Caco-2 (cell line): Measurements from ENCODE around the gene TSPO2. TPM values are rescaled to one million over a fixed set of nuclear protein-coding genes. Genes with fewer than 3 reads are reported as not detected.

Experiments
- BruUV-seq: library from RNA; stranded (reverse); fragments of 400-500 nt; replicated peaks from 2 replicates; lab custom pipeline; 2021; lab: Mats Ljungman, UMichigan
- CTCF ChIA-PET: fragments of 300-600 bp; sonication (Branson Sonifier 250); formaldehyde crosslinking; loops from one replicate; lab custom pipeline; 2022; ENCODE audit warnings: antibody characterized with exemption; lab: Charles Lee
- POLR2A ChIA-PET: fragments of 300-600 bp; sonication (Branson Sonifier 250); formaldehyde crosslinking; loops from one replicate; lab custom pipeline; 2022; ENCODE audit warnings: antibody characterized with exemption; lab: Charles Lee
- DNase-seq, 2 experiments: peaks; one replicate each; pipeline versions ENCODE4 v3.0.0 to v3.0.0-alpha.2; 2020 to 2022
- H3K27me3 ChIP-seq: replicated peaks from 2 replicates; pipeline ENCODE4 v1.6.0; 2011; ENCODE audit warnings: low read length; ENCODE audit not compliant: control insufficient read depth, insufficient read depth
- H3K36me3 ChIP-seq: 2 replicates; pipeline ENCODE4 v1.5.1; 2011; ENCODE audit warnings: low read length; ENCODE audit not compliant: control insufficient read depth, insufficient read depth
- H3K4me1 ChIP-seq: fragments of 250-450 bp; sonication (Bioruptor Pico); 2 replicates; pipeline ENCODE4 v1.5.1; 2020; ENCODE audit warnings: mild to moderate bottlenecking
- H3K4me3 ChIP-seq: 2 replicates; pipeline ENCODE4 v1.5.1; 2011; ENCODE audit warnings: low read depth, mild to moderate bottlenecking, control low read depth, low read length
- H3K9me3 ChIP-seq: fragments of 250-450 bp; sonication (Bioruptor Pico); 2 replicates; pipeline ENCODE4 v1.5.1; 2020; ENCODE audit warnings: mild to moderate bottlenecking, moderate library complexity
- H3K27ac Mint-ChIP-seq: one replicate; pipeline ENCODE4 v1.8.0; 2022; ENCODE audit warnings: mixed read lengths; ENCODE audit not compliant: unreplicated experiment
- H3K27me3 Mint-ChIP-seq: one replicate; pipeline ENCODE4 v1.8.0; 2022; ENCODE audit warnings: mixed read lengths; ENCODE audit not compliant: insufficient read depth, unreplicated experiment
- H3K36me3 Mint-ChIP-seq: one replicate; pipeline ENCODE4 v1.8.0; 2022; ENCODE audit warnings: mild to moderate bottlenecking, mixed read lengths; ENCODE audit not compliant: insufficient read depth, unreplicated experiment
- H3K4me1 Mint-ChIP-seq: one replicate; pipeline ENCODE4 v1.8.0; 2022; ENCODE audit warnings: low read depth, mixed read lengths; ENCODE audit not compliant: unreplicated experiment
- H3K4me3 Mint-ChIP-seq: one replicate; pipeline ENCODE4 v1.8.0; 2022; ENCODE audit warnings: mild to moderate bottlenecking, moderate library complexity, mixed read lengths; ENCODE audit not compliant: unreplicated experiment
- H3K9me3 Mint-ChIP-seq: one replicate; pipeline ENCODE4 v1.8.0; 2022; ENCODE audit warnings: mixed read lengths; ENCODE audit not compliant: unreplicated experiment
- CTCF ChIP-seq, 2 experiments: fragments of 200-600 bp in 1 of 2; IDR thresholded peaks; 1 replicate in 1 of 2; 2 replicates in 1 of 2; pipeline versions ENCODE4 v1.5.1 to v1.8.0; 2011 to 2022; ENCODE audit warnings: antibody characterized with exemption in 1 of 2, control low read depth in 1 of 2, inconsistent platforms in 1 of 2, low read depth in 1 of 2, low read length in 1 of 2, mild to moderate bottlenecking in 1 of 2, moderate library complexity in 1 of 2; ENCODE audit not compliant: insufficient read depth in 1 of 2, severe bottlenecking in 1 of 2, unreplicated experiment in 1 of 2
- intact Hi-C: fragments of 100-400 bp; cut with micrococcal nuclease; formaldehyde crosslinking; loops from one replicate; pipeline ENCODE4 v1.10.0; 2022; ENCODE audit not compliant: unreplicated experiment
- total RNA-seq: library from RNA; stranded (reverse); gene quantifications from 2 replicates; pipeline ENCODE4 v1.2.3, GENCODE V29; 2022

TSPO2 gene
- total RNA-seq, 1 experiment from 2014 or later = 0.61 TPM

- H3K27me3 ChIP-seq = no peaks in the 10 kb centered on the region
- Mint-ChIP-seq H3K27me3 (no peaks in the 10 kb centered on the region), H3K9me3 (no peaks in the 10 kb centered on the region), H3K27ac (peak overlapping the region; percentile 64), H3K4me3 (peak overlapping the region; percentile 48), H3K36me3 (no peaks in the 10 kb centered on the region), H3K4me1 (peaks cover 80% of the 10 kb centered on the region)
- no peaks in the 10 kb centered on the region for H3K36me3 ChIP-seq
- BruUV-seq = no TSS peak
- CTCF ChIA-PET = interaction anchor here (1.2 kb wide), 1 partner anchor 9 kb away, joined by 3 read pairs; no protein-coding TSS in a partner anchor
- POLR2A ChIA-PET = interaction anchor here (0.6 to 1.3 kb wide), 2 partner anchors 9 to 23 kb away, joined by 3 to 4 read pairs; partner anchors contain the start of genes NFYA and OARD1
- intact Hi-C loops = loop anchor here (1.0 kb wide), 2 partner anchors 9 to 16 kb away; no protein-coding TSS in a partner anchor
- TF ChIP-seq CTCF (IDR thresholded peaks at IDR 0.05; ENCODE audit: insufficient read depth in 1 of 2, low read depth in 1 of 2, low read length in 1 of 2, severe bottlenecking in 1 of 2, unreplicated experiment in 1 of 2) = no peak
- H3K4me1 ChIP-seq = peaks cover 96% of the 10 kb centered on the region
- no peaks in the 10 kb centered on the region for H3K9me3 ChIP-seq
- H3K4me3 ChIP-seq = no peak overlapping the region
- DNase-seq = peak; percentile 69 to 85
Observed at GRCh38 chr6:41049521-41049920, 7.3 kb downstream of the TSPO2 start.

- H3K27me3 Mint-ChIP-seq = no peaks in the 10 kb centered on the region
- CTCF ChIA-PET = no interaction called here
- Histone ChIP-seq H3K4me1 (peaks cover 99% of the 10 kb centered on the region), H3K27me3 (no peaks in the 10 kb centered on the region), H3K4me3 (no peak overlapping the region), H3K36me3 (no peaks in the 10 kb centered on the region), H3K9me3 (no peaks in the 10 kb centered on the region)
- no peaks in the 10 kb centered on the region for H3K36me3 Mint-ChIP-seq
- BruUV-seq = no TSS peak
- H3K4me3 Mint-ChIP-seq = peak overlapping the region; percentile 48
- POLR2A ChIA-PET = interaction anchor here (0.6 to 1.3 kb wide), 3 partner anchors 9 to 53 kb away, joined by 3 to 4 read pairs (median 4); partner anchors contain the start of genes NFYA and OARD1
- H3K4me1 Mint-ChIP-seq = peaks cover 83% of the 10 kb centered on the region
- TF ChIP-seq CTCF (IDR thresholded peaks at IDR 0.05; ENCODE audit: insufficient read depth in 1 of 2, low read depth in 1 of 2, low read length in 1 of 2, severe bottlenecking in 1 of 2, unreplicated experiment in 1 of 2) = no peak
- no peaks in the 10 kb centered on the region for H3K9me3 Mint-ChIP-seq
- DNase-seq = no peak
- H3K27ac Mint-ChIP-seq = peak overlapping the region; percentile 64
- intact Hi-C loops = loop anchor here (1.0 kb wide), 2 partner anchors 10 to 15 kb away; no protein-coding TSS in a partner anchor
Observed at GRCh38 chr6:41049955-41050354, 7.7 kb downstream of the TSPO2 start.

GRCh38 chr6:41050536-41050935, 8.3 kb downstream of the TSPO2 start:
- H3K27me3 ChIP-seq = no peaks in the 10 kb centered on the region
- H3K4me1 ChIP-seq = peaks cover 99% of the 10 kb centered on the region
- no TSS peak for BruUV-seq
- no peaks in the 10 kb centered on the region for H3K36me3 ChIP-seq
- Mint-ChIP-seq H3K4me1 (peaks cover 83% of the 10 kb centered on the region), H3K36me3 (no peaks in the 10 kb centered on the region), H3K27me3 (no peaks in the 10 kb centered on the region), H3K27ac (peak overlapping the region; percentile 64), H3K4me3 (no peak overlapping the region), H3K9me3 (no peaks in the 10 kb centered on the region)
- intact Hi-C loops = no loop called here
- TF ChIP-seq CTCF (IDR thresholded peaks at IDR 0.05; ENCODE audit: insufficient read depth in 1 of 2, low read depth in 1 of 2, low read length in 1 of 2, severe bottlenecking in 1 of 2, unreplicated experiment in 1 of 2) = no peak
- H3K4me3 ChIP-seq = no peak overlapping the region
- ChIA-PET POLR2A (interaction anchor here (1.0 kb wide), 1 partner anchor 53 kb away, joined by 4 read pairs; no protein-coding TSS in a partner anchor), CTCF (no interaction called here)
- peak in 1 of 2 experiments; percentile 37 for DNase-seq
- H3K9me3 ChIP-seq = no peaks in the 10 kb centered on the region
